ENCODE data around the gene PTRH1. TPM values are rescaled to one million over a fixed set of nuclear protein-coding genes. Genes with fewer than 3 reads are reported as not detected.

The PTRH1 gene
- polyA plus RNA-seq, 1 of the 3 experiments (the other 2 are of a cell fraction) = 42.2 TPM

DNA sequence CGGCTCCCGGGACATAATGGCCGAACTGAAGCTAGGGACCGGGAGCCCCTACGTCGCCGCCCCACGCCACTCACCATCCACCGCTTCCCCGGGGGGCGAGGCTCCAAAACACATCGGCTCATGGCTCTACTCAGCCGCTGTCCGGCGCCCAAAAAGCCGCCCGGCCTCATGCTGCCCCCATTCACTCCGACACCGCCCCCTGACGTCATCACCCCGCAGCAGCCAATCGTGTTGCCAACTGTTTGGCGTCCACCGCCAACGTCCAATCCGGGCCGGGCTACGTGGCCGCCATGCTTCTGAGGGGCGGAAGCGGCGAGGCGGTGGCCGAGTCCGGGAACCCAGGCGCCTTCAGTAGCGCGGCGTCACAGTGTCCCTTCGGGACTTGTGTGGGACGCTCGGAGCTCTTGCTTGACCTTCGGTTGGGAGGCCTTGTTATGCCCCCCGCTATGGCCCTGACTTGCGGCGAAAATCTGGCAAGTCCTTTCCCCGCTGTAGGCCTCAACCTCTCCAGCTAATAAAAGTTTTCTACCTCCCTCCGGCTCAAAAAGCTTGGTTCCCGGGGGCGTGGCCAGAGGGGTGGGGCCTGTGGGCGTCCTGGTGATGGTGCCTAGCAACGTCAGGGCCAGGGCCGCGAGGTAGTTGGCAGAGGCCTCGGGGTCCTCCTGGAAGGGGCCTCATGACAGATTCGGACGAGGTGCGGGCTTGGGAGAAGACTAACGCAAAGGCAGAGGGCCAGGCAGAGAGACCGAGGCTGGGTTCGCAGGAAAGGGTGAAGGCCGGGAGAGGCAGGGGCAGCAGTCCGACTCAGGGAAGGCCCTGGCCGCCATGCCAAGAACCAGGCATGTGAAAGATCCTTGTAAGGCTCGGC lies at the start of gene PTRH1, which contains the start of gene TTC16 (continued):
- TF ChIP-seq FOSL2 (IDR thresholded peaks at IDR 0.05; ENCODE audit: borderline replicate concordance, low read depth) = no peak
- TF ChIP-seq NFIC (IDR thresholded peaks at IDR 0.05; ENCODE audit: borderline replicate concordance) = no peak
- TF ChIP-seq MEF2A (IDR thresholded peaks at IDR 0.05; ENCODE audit: borderline replicate concordance, low read depth) = no peak
- no peak for TF ChIP-seq JUND (IDR thresholded peaks at IDR 0.05)
- TF ChIP-seq, protein P1, sequence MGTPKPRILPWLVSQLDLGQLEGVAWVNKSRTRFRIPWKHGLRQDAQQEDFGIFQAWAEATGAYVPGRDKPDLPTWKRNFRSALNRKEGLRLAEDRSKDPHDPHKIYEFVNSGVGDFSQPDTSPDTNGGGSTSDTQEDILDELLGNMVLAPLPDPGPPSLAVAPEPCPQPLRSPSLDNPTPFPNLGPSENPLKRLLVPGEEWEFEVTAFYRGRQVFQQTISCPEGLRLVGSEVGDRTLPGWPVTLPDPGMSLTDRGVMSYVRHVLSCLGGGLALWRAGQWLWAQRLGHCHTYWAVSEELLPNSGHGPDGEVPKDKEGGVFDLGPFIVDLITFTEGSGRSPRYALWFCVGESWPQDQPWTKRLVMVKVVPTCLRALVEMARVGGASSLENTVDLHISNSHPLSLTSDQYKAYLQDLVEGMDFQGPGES (IDR thresholded peaks at IDR 0.05; ENCODE audit: low read depth, low read length) = peak; percentile 54
- no peak for TF ChIP-seq RXRA (IDR thresholded peaks at IDR 0.05; ENCODE audit: borderline replicate concordance, low read depth)
- peak; percentile 92 for TF ChIP-seq MXI1 (IDR thresholded peaks at IDR 0.05; ENCODE audit: low read depth, low read length)
- TF ChIP-seq, protein P2, sequence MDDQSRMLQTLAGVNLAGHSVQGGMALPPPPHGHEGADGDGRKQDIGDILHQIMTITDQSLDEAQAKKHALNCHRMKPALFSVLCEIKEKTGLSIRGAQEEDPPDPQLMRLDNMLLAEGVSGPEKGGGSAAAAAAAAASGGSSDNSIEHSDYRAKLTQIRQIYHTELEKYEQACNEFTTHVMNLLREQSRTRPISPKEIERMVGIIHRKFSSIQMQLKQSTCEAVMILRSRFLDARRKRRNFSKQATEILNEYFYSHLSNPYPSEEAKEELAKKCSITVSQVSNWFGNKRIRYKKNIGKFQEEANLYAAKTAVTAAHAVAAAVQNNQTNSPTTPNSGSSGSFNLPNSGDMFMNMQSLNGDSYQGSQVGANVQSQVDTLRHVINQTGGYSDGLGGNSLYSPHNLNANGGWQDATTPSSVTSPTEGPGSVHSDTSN (IDR thresholded peaks at IDR 0.05) = peak; percentile 75
- no peak for TF ChIP-seq POLR2AphosphoS5 (IDR thresholded peaks at IDR 0.05; ENCODE audit: low read depth, low read length)

DNA sequence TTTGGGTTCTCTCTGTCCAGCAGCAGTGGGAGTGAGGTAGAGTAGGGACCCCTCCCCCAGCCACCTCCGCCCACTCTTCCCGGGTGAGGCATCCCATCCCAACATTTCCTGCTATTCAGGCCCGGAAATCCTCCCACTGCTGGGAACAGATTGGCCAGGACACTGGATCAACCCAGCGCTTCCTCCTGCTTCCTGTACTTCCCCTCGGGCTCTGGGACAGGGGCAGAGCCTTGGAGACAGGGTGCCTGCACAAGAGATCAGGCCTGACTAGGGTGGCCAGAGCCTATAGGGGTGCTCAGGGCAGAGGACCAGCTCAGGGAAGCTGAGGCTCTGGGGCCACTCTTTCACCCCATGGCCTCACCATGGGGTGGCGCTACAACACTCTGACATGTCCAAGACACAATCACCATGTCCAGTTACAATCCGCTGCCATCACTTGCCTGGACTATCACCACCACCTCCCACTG lies 48.5 kb upstream of the PTRH1 start:
- H3K4me2 ChIP-seq = no peak overlapping the region
- no peak for DNase-seq
- no peak overlapping the region for H3K27ac ChIP-seq (ENCODE audit: low read depth in 2 of 2, low read length in 1 of 2)
- H3K36me3 ChIP-seq (replicated peaks in 1 of 2; ENCODE audit: control insufficient read depth in 1 of 2, insufficient read depth in 2 of 2, low read length in 1 of 2) = no peaks in the 10 kb centered on the region
- no peaks in the 10 kb centered on the region for H3K9me2 ChIP-seq
- no peak overlapping the region for H3K4me3 ChIP-seq (ENCODE audit: low read depth in 2 of 2, low read length in 1 of 2)
- no peaks in the 10 kb centered on the region for H3F3A ChIP-seq (replicated peaks; ENCODE audit: insufficient read depth)
- H3K27me3 ChIP-seq (ENCODE audit: insufficient read depth) = no peaks in the 10 kb centered on the region
- POLR2A ChIA-PET = no interaction called here
- H3K9me3 ChIP-seq = no peaks in the 10 kb centered on the region
- H3K79me2 ChIP-seq (ENCODE audit: insufficient read depth) = no peaks in the 10 kb centered on the region
- H4K20me1 ChIP-seq (ENCODE audit: insufficient read depth) = no peaks in the 10 kb centered on the region
- no peak overlapping the region for H2AFZ ChIP-seq (ENCODE audit: low read depth)
- TF ChIP-seq SMC3 (IDR thresholded peaks at IDR 0.05; ENCODE audit: low read depth, low read length) (peak; percentile 27; the same call in 1 of the 2 replicates), RAD21 (IDR thresholded peaks at IDR 0.05; ENCODE audit: low read length) (peak; percentile 41; the same call in 1 of the 2 replicates)
- TF ChIP-seq, protein P3, sequence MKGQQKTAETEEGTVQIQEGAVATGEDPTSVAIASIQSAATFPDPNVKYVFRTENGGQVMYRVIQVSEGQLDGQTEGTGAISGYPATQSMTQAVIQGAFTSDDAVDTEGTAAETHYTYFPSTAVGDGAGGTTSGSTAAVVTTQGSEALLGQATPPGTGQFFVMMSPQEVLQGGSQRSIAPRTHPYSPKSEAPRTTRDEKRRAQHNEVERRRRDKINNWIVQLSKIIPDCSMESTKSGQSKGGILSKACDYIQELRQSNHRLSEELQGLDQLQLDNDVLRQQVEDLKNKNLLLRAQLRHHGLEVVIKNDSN (IDR thresholded peaks at IDR 0.05; ENCODE audit: borderline replicate concordance, low read depth) = no peak
- TF ChIP-seq, protein P4, sequence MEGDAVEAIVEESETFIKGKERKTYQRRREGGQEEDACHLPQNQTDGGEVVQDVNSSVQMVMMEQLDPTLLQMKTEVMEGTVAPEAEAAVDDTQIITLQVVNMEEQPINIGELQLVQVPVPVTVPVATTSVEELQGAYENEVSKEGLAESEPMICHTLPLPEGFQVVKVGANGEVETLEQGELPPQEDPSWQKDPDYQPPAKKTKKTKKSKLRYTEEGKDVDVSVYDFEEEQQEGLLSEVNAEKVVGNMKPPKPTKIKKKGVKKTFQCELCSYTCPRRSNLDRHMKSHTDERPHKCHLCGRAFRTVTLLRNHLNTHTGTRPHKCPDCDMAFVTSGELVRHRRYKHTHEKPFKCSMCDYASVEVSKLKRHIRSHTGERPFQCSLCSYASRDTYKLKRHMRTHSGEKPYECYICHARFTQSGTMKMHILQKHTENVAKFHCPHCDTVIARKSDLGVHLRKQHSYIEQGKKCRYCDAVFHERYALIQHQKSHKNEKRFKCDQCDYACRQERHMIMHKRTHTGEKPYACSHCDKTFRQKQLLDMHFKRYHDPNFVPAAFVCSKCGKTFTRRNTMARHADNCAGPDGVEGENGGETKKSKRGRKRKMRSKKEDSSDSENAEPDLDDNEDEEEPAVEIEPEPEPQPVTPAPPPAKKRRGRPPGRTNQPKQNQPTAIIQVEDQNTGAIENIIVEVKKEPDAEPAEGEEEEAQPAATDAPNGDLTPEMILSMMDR (IDR thresholded peaks at IDR 0.05) = peak; percentile 46
- H3K9ac ChIP-seq = no peak overlapping the region
- H3K4me1 ChIP-seq (ENCODE audit: control insufficient read depth in 1 of 2, insufficient read depth in 2 of 2, low read depth in 1 of 2, low read length in 1 of 2) = peaks cover 0 to 18% of the 10 kb centered on the region in 2 experiments; a peak in 1 of 4 replicates
- WGBS (ENCODE audit: low lambda C conversion rate) = 83% methylated on average over 5 of the region's 7 CpGs
- CTCF ChIA-PET = interaction anchor here (0.6 to 1.9 kb wide), 11 partner anchors 8 to 158 kb away, joined by 3 to 9 read pairs (median 5); partner anchors contain the start of genes SH2D3C and TOR2A
